GM12873 (cell line): Measurements from ENCODE around the gene LTC4S.

ENCODE experiments used
- CTCF ChIP-seq: IDR thresholded peaks from 2 replicates; pipeline ENCODE4 v1.5.1; 2012; ENCODE audit warnings: low read depth, mild to moderate bottlenecking, moderate library complexity, low read length, control low read depth; ENCODE audit not compliant: insufficient read depth; ENCODE audit errors: missing control alignments

The LTC4S gene

GRCh38 chr5:179832039-179832745 is 38.4 kb downstream of the LTC4S start:
- TF ChIP-seq CTCF, result no peak

GRCh38 chr5:179833056-179833708 is 39.4 kb downstream of the LTC4S start:
- TF ChIP-seq CTCF, result no peak

- TF ChIP-seq CTCF, result no peak
Measured at GRCh38 chr5:179833709-179834070, 39.9 kb downstream of the LTC4S start.

GRCh38 chr5:179834120-179834519 is 40.3 kb downstream of the LTC4S start:
- TF ChIP-seq CTCF, result no peak

- TF ChIP-seq CTCF, result no peak
Measured at GRCh38 chr5:179836225-179837019, 42.6 kb downstream of the LTC4S start.

- no peak for TF ChIP-seq CTCF
Measured at GRCh38 chr5:179837076-179838011, 43.6 kb downstream of the LTC4S start.
